ENCODE results near the gene REEP2.

The REEP2 gene

DNA sequence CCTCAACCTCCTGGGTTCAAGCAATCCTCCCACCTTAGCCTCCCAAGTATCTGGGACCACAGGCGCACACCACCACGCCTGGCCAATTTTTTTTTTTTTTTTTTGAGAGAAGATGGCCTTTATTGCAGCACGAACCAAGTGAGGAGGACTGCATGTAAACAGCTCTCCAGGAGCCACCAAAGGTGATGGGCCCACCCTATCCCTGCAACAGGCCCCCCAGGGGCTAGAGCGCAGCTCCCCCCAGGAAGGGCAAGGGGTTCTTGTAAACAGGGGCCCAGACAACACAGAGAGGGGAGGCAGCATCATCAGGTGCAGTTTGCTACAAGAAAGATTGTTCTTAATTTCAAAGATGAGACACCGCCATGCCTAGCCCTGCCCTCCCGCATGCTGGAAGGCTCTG, 13.9 kb downstream of the REEP2 start:
- Histone ChIP-seq H3K9me3 (ENCODE audit: control insufficient read depth, low read length) (no peaks in the 10 kb centered on the region), H3K4me1 (ENCODE audit: control insufficient read depth, insufficient read depth, low read length) (peaks cover 9% of the 10 kb centered on the region), H3K9ac (ENCODE audit: low read length) (no peak overlapping the region), H3K4me3 (ENCODE audit: low read length) (no peak overlapping the region), H3K27me3 (ENCODE audit: control insufficient read depth, insufficient read depth, low read length) (peaks cover 4% of the 10 kb centered on the region), H3K36me3 (ENCODE audit: control insufficient read depth, insufficient read depth, low read length) (no peaks in the 10 kb centered on the region)

DNA sequence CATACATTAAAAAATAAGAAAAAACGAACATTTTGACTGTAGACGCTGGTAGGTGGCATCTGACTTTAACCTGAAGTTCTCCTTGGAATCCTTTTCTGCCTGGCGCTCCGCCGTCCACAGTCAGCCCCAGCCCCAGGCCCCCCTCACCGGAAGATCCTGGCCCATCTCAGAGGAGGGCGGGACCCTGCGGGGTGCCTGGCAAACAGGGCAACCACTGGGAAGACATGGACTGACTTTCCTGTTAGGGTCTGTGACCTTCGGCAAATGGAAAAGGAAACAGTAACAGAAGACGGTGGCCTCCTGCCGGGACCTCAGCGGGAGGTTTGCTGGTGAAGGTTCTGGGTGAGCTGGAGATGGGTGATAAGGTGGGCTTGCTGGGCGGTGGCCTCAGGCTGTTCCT, 14.7 kb downstream of the REEP2 start:
- no peaks in the 10 kb centered on the region for H3K36me3 ChIP-seq (ENCODE audit: control insufficient read depth, insufficient read depth, low read length)

DNA sequence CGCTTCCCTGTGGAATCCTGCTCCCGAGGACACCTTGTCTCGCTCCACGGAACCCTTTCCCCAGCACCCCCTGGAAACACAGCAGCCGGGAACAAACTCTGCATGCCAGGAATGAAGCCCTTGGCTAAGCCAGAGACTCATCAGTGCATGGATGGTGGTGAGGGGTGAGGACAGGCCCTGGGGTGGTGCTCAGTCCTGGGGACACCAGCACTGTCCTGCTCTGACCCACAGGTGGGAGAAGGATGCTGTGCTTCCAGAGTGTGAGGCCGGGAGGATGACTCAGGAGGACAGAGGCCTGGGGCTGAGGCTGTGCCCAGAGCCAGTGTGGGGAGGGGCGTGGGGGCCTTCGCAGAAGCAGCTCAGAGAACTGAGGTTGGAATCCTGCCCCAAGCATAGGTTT, 15.3 kb downstream of the REEP2 start:
- no peak overlapping the region for H3K4me3 ChIP-seq (ENCODE audit: low read length)
- peaks cover 4% of the 10 kb centered on the region for H3K27me3 ChIP-seq (ENCODE audit: control insufficient read depth, insufficient read depth, low read length)
- peaks cover 9% of the 10 kb centered on the region for H3K4me1 ChIP-seq (ENCODE audit: control insufficient read depth, insufficient read depth, low read length)
- H3K9ac ChIP-seq (ENCODE audit: low read length): no peak overlapping the region
- H3K9me3 ChIP-seq (ENCODE audit: control insufficient read depth, low read length): no peaks in the 10 kb centered on the region
- H3K36me3 ChIP-seq (ENCODE audit: control insufficient read depth, insufficient read depth, low read length): no peaks in the 10 kb centered on the region

More for the DNA sequence above, 14.7 kb downstream of the REEP2 start:
- Histone ChIP-seq H3K4me3 (ENCODE audit: low read length) (no peak overlapping the region), H3K4me1 (ENCODE audit: control insufficient read depth, insufficient read depth, low read length) (peaks cover 9% of the 10 kb centered on the region), H3K9me3 (ENCODE audit: control insufficient read depth, low read length) (no peaks in the 10 kb centered on the region), H3K9ac (ENCODE audit: low read length) (no peak overlapping the region), H3K27me3 (ENCODE audit: control insufficient read depth, insufficient read depth, low read length) (peaks cover 4% of the 10 kb centered on the region)

DNA sequence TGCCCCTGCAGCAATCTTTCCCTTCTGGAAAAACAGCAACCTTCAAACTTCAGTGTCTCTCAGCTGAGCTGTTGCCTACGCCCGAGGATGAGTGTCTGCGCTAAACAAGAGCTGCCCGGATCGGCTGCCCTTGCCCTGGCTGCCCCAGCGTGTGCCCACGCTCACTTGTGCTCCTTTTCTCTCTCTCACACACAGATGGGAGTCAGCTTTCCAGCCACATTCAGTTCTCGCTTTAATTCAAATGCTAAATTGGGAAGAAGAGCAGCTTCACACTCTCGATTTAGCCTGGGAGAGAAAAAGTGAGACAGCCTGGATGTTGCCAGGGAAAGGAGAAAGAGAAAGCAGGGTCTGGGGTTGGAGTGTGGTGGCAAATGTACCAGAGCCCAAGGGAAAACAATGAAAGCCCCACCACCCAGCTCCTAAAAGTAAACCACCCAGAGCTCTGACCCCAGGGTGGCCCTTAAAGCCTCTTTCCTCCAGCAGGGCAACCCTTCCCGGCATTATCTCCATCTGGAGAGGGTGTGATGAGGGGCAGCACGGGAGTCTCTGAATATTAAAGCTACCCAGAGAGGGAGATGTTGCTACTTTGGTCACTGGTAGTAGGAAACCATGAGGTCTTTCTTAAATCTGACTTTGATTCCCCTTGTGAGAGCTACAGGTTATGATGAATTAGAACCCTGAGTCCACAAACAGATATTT, 16.5 kb downstream of the REEP2 start:
- Histone ChIP-seq H3K36me3 (ENCODE audit: control insufficient read depth, insufficient read depth, low read length) (no peaks in the 10 kb centered on the region), H3K4me1 (ENCODE audit: control insufficient read depth, insufficient read depth, low read length) (peaks cover 10% of the 10 kb centered on the region), H3K27me3 (ENCODE audit: control insufficient read depth, insufficient read depth, low read length) (peaks cover 4% of the 10 kb centered on the region), H3K9me3 (ENCODE audit: control insufficient read depth, low read length) (no peaks in the 10 kb centered on the region), H3K9ac (ENCODE audit: low read length) (no peak overlapping the region), H3K4me3 (ENCODE audit: low read length) (no peak overlapping the region)

DNA sequence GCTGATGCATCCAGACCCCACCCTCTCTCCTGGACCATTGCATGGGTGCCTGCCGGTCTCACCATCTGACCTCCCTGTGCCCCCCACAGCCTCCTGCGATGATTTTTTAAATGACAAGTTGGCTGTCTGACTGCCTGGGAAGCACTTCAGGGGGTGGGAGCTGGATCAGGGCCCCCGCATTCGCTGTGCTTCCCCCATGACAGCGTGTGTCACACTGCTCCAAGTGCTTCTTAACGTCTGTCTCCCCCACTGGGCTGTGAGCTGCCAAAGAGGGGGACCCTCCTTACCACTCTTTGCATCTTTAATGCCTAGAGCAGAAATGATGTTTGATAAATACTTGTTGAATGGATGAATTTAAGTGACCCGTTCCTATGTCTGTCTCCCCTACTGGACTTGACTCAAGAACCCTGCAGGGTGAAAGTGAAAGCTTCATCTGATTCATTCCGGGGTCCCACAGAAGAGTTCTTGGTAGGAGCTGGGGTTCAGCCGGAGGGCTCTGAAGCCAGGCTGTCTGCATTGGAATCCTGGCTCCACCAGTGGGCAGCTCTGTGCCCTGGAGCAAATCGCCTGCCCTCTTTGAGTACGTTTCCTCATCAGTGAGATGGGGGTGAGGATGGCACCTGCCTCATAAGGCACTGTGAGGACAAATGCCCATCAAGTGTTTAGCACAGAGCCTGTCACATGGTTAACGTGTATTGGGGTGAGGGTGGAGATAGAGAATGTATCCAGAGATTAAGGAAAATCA, 18.8 kb downstream of the REEP2 start:
- no peak overlapping the region for H3K9ac ChIP-seq (ENCODE audit: low read length)
- no peaks in the 10 kb centered on the region for H3K9me3 ChIP-seq (ENCODE audit: control insufficient read depth, low read length)
- no peaks in the 10 kb centered on the region for H3K36me3 ChIP-seq (ENCODE audit: control insufficient read depth, insufficient read depth, low read length)
- H3K4me1 ChIP-seq (ENCODE audit: control insufficient read depth, insufficient read depth, low read length): peaks cover 10% of the 10 kb centered on the region
- H3K27me3 ChIP-seq (ENCODE audit: control insufficient read depth, insufficient read depth, low read length): peaks cover 4% of the 10 kb centered on the region
- no peak overlapping the region for H3K4me3 ChIP-seq (ENCODE audit: low read length)

DNA sequence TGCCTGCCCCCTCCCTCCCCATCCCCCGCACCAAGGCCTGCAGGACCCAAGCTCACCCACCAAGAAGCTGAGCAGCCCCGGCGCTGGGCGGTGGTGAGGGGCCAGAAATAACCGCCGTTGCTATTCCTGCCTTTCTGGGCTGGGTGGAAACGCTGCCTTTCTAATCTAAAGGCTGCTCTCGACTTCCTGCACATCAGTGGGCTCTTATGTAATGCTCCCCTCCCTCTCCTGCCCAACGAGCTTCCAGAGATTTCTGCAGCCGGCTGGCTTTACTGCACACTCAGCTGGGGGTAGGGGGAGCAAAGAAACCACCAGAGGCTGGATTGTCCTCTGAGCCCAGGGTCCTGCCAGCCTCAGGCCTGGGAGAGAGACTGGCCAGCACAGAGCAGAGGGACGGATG, 19.5 kb downstream of the REEP2 start:
- Histone ChIP-seq H3K4me3 (ENCODE audit: low read length) (no peak overlapping the region), H3K9ac (ENCODE audit: low read length) (no peak overlapping the region)

DNA sequence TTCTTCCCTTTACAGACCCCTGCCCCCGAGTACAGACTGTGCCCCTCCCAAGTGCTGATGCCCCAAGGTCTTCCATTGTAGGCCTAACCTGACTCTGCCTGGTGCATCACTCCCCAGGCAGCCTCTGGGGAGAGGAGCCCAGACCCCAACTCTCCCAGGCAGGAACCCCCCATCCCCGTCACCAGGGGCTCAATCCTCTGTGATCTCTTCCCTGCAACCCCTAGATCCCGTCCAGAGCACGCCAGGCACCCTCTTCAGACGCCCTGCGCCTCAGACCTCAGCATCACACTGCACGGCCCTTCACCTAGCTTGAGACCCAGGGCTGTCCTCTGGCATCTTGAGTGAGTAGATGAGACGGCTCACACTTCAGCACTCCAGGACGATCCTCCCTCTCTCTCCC, 20.0 kb downstream of the REEP2 start:
- H3K9ac ChIP-seq (ENCODE audit: low read length): peak overlapping the region; percentile 10
- H3K27me3 ChIP-seq (ENCODE audit: control insufficient read depth, insufficient read depth, low read length): peaks cover 4% of the 10 kb centered on the region
- no peaks in the 10 kb centered on the region for H3K9me3 ChIP-seq (ENCODE audit: control insufficient read depth, low read length)
- no peaks in the 10 kb centered on the region for H3K36me3 ChIP-seq (ENCODE audit: control insufficient read depth, insufficient read depth, low read length)
- peaks cover 18% of the 10 kb centered on the region for H3K4me1 ChIP-seq (ENCODE audit: control insufficient read depth, insufficient read depth, low read length)
- H3K4me3 ChIP-seq (ENCODE audit: low read length): no peak overlapping the region

More for the DNA sequence above, 19.5 kb downstream of the REEP2 start:
- Histone ChIP-seq H3K9me3 (ENCODE audit: control insufficient read depth, low read length) (no peaks in the 10 kb centered on the region), H3K27me3 (ENCODE audit: control insufficient read depth, insufficient read depth, low read length) (peaks cover 4% of the 10 kb centered on the region), H3K4me1 (ENCODE audit: control insufficient read depth, insufficient read depth, low read length) (peaks cover 15% of the 10 kb centered on the region), H3K36me3 (ENCODE audit: control insufficient read depth, insufficient read depth, low read length) (no peaks in the 10 kb centered on the region)

DNA sequence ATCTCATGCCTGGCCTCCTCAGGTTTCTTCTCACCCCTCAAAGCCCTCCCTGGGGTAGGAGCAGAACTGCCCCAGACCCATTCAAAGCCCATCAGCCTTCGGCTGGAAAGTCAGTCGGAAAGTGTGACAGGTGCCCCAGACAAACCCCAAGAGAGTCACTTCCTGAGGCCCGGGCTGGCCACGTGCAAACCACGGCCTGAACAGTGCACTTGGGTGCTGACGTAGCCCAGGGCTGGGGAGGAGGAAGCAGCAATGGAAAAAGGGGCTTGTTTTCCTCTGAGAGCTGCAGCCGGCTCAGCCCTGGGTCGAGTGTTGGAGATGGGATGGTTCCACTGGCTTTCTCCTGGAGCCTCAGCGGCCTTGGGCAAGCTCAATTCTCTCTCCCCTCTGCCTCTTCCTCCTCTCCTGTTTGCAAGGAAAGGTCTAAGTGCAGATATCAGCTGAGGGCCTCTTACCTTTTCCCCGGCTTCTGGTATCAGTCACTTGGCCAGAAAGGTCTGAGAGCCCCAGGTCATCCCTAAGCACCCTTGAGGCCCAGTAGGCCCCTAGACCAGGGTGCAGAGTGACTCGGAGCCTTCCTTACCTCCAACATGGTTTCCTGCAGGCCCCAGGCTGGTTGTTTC, 20.6 kb downstream of the REEP2 start:
- Histone ChIP-seq H3K9ac (ENCODE audit: low read length) (no peak overlapping the region), H3K36me3 (ENCODE audit: control insufficient read depth, insufficient read depth, low read length) (no peaks in the 10 kb centered on the region), H3K4me1 (ENCODE audit: control insufficient read depth, insufficient read depth, low read length) (peaks cover 18% of the 10 kb centered on the region), H3K4me3 (ENCODE audit: low read length) (no peak overlapping the region), H3K9me3 (ENCODE audit: control insufficient read depth, low read length) (no peaks in the 10 kb centered on the region), H3K27me3 (ENCODE audit: control insufficient read depth, insufficient read depth, low read length) (peaks cover 4% of the 10 kb centered on the region)

DNA sequence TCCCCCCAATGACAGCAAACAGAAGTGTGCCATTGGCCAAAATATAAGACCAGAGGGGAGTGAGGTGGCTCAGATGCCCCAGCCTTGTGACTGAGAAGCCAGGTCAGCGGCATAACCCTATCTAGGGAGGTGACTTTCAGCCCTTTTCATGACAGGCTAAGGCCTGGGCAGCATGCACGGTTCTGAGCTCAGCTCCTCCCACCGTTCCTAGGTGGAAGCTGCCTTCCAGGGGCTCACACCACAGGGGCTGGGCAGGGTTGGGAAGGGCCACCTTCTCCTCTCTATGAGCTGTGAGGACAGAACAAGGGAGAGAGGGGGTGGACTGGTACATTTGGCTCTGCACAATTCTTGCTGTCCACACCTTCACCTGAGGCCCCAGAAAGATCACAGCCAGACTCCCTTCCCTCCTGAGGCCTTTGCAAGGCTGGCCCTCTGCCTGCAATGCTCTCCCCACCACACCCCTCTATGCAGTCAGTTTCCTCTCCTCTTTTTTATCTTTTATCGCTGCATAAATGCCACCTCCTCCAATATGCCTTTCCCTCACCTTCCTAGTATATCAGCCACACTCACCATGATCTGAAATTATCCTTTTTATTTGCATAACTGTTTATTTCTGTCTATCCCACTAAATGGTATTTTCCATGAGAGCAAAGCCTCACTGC, 21.3 kb downstream of the REEP2 start:
- no peak overlapping the region for H3K4me3 ChIP-seq (ENCODE audit: low read length)
- H3K4me1 ChIP-seq (ENCODE audit: control insufficient read depth, insufficient read depth, low read length): peaks cover 18% of the 10 kb centered on the region
- H3K9me3 ChIP-seq (ENCODE audit: control insufficient read depth, low read length): no peaks in the 10 kb centered on the region
- H3K27me3 ChIP-seq (ENCODE audit: control insufficient read depth, insufficient read depth, low read length): peaks cover 3% of the 10 kb centered on the region
- no peaks in the 10 kb centered on the region for H3K36me3 ChIP-seq (ENCODE audit: control insufficient read depth, insufficient read depth, low read length)
- H3K9ac ChIP-seq (ENCODE audit: low read length): no peak overlapping the region

DNA sequence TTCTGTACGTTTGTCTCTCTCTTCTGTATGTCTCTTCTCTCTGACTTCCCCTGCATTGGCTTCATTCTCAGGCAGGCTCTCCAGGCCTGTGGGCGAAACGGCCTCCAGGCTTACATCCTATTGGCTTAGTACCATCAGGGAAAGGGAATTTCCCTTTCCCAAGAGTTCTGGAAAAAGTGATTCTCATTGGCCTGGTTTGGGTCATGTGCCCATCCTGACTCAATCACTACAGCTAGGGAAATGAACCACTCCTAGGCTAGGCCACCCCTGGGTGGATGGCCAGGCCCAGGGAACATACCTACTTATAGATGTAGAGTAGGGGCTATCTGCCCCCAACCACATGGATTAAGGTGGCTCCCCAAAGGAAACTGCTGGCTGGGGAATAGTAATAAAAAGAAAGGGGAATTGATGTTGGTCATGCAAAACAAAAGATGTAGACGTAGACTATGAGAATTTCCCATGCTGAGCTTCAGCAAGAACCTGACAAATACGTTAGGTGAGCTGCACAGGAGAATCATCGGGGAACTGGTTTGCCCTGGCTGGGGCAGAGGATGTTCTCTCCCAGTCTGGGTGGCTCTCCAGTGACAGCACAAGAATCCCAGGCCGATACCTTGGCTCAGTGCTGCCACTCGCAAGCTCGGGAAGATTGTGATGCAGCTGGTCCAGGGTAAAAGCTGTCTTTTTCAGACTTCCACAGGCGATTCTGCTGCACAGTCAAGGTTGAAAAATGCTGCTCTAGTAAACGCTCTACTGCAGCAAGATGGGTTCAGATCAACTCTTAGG, 22.7 kb downstream of the REEP2 start:
- peaks cover 24% of the 10 kb centered on the region for H3K4me1 ChIP-seq (ENCODE audit: control insufficient read depth, insufficient read depth, low read length)

DNA sequence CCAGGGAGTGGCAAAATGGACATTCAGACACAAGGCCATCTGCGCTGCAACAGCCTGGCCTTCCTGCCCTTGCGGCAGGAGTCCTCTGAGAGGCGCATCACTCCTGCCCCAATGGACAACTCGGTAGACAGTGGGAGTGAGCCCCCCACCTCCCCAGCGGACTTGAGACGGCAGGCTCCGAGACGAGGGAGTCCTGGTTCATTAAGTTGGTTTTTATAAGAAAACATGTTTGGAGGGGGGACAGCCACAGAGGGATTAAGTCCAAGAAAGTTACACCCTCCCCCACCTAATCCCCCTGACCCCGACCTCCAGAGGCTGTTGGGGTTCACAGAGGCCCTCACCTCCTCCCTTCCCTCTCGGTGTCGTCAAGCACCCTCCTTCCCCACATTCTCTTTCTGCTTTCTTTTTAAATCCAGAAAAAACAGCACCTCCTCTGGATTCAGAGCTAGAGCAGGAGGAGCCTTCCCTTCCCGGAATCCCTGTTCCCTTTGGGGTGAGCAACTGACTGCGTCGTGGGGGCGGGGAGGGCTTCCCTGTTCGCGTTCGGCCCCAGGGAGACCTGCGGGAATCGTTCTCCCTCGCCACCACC, 24.7 kb downstream of the REEP2 start:
- Histone ChIP-seq H3K9me3 (ENCODE audit: control insufficient read depth, low read length) (no peaks in the 10 kb centered on the region), H3K4me3 (ENCODE audit: low read length) (peak overlapping the region; percentile 89), H3K27me3 (ENCODE audit: control insufficient read depth, insufficient read depth, low read length) (no peaks in the 10 kb centered on the region), H3K4me1 (ENCODE audit: control insufficient read depth, insufficient read depth, low read length) (peaks cover 39% of the 10 kb centered on the region), H3K36me3 (ENCODE audit: control insufficient read depth, insufficient read depth, low read length) (no peaks in the 10 kb centered on the region), H3K9ac (ENCODE audit: low read length) (peak overlapping the region; percentile 94)

More for the DNA sequence above, 22.7 kb downstream of the REEP2 start:
- Histone ChIP-seq H3K9ac (ENCODE audit: low read length) (no peak overlapping the region), H3K4me3 (ENCODE audit: low read length) (no peak overlapping the region), H3K9me3 (ENCODE audit: control insufficient read depth, low read length) (no peaks in the 10 kb centered on the region), H3K36me3 (ENCODE audit: control insufficient read depth, insufficient read depth, low read length) (no peaks in the 10 kb centered on the region), H3K27me3 (ENCODE audit: control insufficient read depth, insufficient read depth, low read length) (no peaks in the 10 kb centered on the region)
